AG04450 (cell line): ENCODE measurements around the gene PSMG4. TPM values are rescaled to one million over a fixed set of nuclear protein-coding genes. Genes with fewer than 3 reads are reported as not detected.

Experiments used
- CTCF ChIA-PET: fragments of 300-600, 350-600 bp; formaldehyde crosslinking; extraction: SDS; loops from one replicate; lab custom pipeline; 2022; ENCODE audit warnings: antibody characterized with exemption, inconsistent platforms; lab: Charles Lee
- POLR2A ChIA-PET: fragments of 350-600 bp; formaldehyde crosslinking; extraction: SDS; loops from one replicate; lab custom pipeline; 2021; ENCODE audit warnings: antibody characterized with exemption, inconsistent platforms; lab: Yijun Ruan, JAX
- DNase-seq: peaks from one replicate; pipeline ENCODE4 v3.0.0-alpha.2; 2011; ENCODE audit warnings: low read depth, low spot score
- H3K27ac ChIP-seq: one replicate; pipeline ENCODE4 v1.5.1; 2012; ENCODE audit warnings: low read depth, low read length, control low read depth
- H3K27me3 ChIP-seq: one replicate; pipeline ENCODE4 v1.6.0; 2012; ENCODE audit warnings: low read length; ENCODE audit not compliant: control insufficient read depth, insufficient read depth
- H3K4me3 ChIP-seq: 2 replicates; pipeline ENCODE4 v1.5.1; 2011; ENCODE audit warnings: mild to moderate bottlenecking, low read depth, low read length, control low read depth
- H3K9me3 ChIP-seq: 2 replicates; pipeline ENCODE4 v1.5.1; 2012; ENCODE audit warnings: low read length; ENCODE audit not compliant: control insufficient read depth, insufficient read depth
- polyA plus RNA-seq: library from polyadenylated mRNA; depleted of rRNA; stranded (reverse); fragments of >200 nt; gene quantifications from 2 replicates; pipeline ENCODE4 v1.2.3, GENCODE V29; 2011
- TF ChIP-seq, protein P1 (sequence below): IDR thresholded peaks from 2 replicates; pipeline ENCODE4 v1.5.1; 2011; ENCODE audit warnings: low read depth, low read length, control low read depth, inconsistent platforms

Gene PSMG4
- polyA plus RNA-seq, 1 experiment, result 15.8 TPM

- Histone ChIP-seq H3K9me3 (0 out of 2 replicates have a peak, but pooled peaks cover 5% of the 10 kb centered on the region), H3K27me3 (peaks cover 32% of the 10 kb centered on the region), H3K27ac (no peak overlapping the region), H3K4me3 (no peak overlapping the region)
- CTCF ChIA-PET, result no interaction called here
- TF ChIP-seq, protein P1, sequence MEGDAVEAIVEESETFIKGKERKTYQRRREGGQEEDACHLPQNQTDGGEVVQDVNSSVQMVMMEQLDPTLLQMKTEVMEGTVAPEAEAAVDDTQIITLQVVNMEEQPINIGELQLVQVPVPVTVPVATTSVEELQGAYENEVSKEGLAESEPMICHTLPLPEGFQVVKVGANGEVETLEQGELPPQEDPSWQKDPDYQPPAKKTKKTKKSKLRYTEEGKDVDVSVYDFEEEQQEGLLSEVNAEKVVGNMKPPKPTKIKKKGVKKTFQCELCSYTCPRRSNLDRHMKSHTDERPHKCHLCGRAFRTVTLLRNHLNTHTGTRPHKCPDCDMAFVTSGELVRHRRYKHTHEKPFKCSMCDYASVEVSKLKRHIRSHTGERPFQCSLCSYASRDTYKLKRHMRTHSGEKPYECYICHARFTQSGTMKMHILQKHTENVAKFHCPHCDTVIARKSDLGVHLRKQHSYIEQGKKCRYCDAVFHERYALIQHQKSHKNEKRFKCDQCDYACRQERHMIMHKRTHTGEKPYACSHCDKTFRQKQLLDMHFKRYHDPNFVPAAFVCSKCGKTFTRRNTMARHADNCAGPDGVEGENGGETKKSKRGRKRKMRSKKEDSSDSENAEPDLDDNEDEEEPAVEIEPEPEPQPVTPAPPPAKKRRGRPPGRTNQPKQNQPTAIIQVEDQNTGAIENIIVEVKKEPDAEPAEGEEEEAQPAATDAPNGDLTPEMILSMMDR, result no peak
- no peak for DNase-seq
- POLR2A ChIA-PET, result no interaction called here
Observed at GRCh38 chr6:3310703-3311102, 52.0 kb downstream of the PSMG4 start.

GRCh38 chr6:3311826-3312225, 53.1 kb downstream of the PSMG4 start:
- TF ChIP-seq, protein P1, result no peak
- no peak overlapping the region for H3K27ac ChIP-seq
- no peak for DNase-seq
- H3K27me3 ChIP-seq, result peaks cover 35% of the 10 kb centered on the region
- CTCF ChIA-PET, result no interaction called here
- H3K9me3 ChIP-seq, result no peaks in the 10 kb centered on the region
- POLR2A ChIA-PET, result no interaction called here
- no peak overlapping the region for H3K4me3 ChIP-seq

DNA sequence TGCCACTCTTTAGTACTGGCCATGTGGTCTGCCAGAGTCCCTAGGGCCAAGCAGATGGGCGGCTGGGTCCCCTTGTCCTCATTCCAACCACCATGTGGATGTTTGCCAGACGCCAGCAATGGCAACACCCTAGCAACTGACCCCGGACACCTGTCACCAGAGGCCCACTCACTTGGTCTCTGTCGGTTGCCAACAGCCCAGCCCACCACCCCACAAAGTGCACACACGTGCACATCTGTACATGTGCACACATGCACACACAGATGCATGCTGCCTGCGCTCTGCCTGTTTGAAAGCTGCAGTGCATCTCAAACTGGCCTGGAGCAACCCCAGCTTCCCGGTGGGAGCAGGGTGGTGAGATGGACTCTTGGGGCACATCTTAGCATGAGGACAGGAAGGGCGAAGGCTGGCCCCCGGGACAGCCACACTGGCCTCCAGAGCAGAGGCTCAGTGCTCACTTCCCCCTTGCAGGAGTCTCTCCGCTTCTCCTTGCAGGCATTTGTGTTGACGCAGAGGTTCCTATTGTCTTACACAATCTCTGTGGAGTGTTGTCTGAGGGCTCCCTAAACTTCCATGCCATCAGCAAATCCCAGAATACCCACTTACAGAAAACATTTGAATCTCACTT, 54.0 kb downstream of the PSMG4 start:
- no peak overlapping the region for H3K27ac ChIP-seq
- TF ChIP-seq, protein P1, result no peak
- ChIA-PET CTCF (no interaction called here), POLR2A (no interaction called here)
- peaks cover 42% of the 10 kb centered on the region for H3K27me3 ChIP-seq
- H3K9me3 ChIP-seq, result no peaks in the 10 kb centered on the region
- H3K4me3 ChIP-seq, result no peak overlapping the region
- no peak for DNase-seq

DNA sequence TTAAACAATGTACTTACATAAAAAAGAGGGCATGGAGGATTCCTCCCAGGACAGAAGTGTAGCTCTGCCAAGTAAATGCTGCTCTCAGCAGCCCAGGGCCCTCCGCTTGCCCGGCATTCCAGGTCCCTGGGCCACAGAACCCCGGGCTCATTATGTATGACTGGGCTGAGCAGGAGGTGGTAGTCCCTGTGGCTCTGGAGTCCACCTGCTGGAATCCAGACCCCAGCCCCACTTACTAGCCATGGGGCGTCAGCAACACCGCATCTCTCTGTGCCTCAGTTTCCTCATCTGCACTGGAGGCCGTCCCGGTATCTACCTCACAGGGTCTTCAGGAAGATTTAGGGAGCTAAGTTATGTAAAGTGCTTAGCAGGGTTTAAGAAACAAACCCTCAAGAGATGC, 55.4 kb downstream of the PSMG4 start:
- Histone ChIP-seq H3K27ac (no peak overlapping the region), H3K4me3 (no peak overlapping the region), H3K27me3 (peaks cover 56% of the 10 kb centered on the region), H3K9me3 (no peaks in the 10 kb centered on the region; the same call in 1 of the 2 replicates)
- ChIA-PET POLR2A (no interaction called here), CTCF (no interaction called here)
- DNase-seq, result no peak
- TF ChIP-seq, protein P1, result no peak

DNA sequence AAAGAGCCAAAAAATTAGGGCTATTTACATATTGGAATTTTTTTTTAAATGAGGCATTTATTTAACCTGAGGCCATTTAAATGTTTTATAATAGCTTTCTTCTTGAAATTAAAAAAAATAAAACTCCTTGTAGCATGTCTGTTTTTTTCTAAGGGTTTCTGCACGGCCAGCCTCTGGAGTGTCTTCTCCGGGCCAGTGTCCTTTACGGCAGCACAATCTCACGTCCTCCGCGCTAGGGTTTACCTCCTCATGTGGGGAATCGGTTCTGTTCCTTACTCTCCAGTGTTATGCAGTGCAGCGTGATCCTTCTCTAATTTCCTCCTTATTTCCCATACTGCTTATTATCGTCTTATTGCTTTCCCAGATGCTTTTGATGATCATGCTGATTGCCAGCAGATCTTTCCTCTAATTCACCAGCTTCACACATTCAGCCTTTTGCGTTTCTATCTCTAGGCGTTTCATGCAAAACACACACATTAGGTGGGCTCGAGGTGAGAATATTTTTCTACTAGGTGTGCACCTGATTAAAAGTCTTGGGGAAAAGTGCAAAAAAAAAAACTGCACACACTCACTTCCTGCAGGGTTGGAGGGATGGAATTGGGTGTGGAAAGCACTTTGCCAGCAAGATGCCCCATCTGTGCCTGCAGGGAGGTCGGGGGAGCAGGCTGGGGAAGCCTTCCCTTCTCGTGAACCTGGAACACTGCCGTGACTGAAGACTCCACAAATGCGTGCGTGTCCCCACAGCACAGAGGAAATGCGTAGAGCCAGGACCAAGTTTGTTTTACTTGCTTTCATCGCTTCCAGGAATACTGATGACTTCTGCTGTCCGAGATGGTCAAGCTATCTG, 56.1 kb downstream of the PSMG4 start:
- no peak for DNase-seq
- CTCF ChIA-PET, result no interaction called here
- Histone ChIP-seq H3K4me3 (no peak overlapping the region), H3K9me3 (no peaks in the 10 kb centered on the region; the same call in 1 of the 2 replicates), H3K27ac (no peak overlapping the region), H3K27me3 (peaks cover 61% of the 10 kb centered on the region)
- POLR2A ChIA-PET, result interaction anchor here (0.6 kb wide), 2 partner anchors 132 to 152 kb away, joined by 5 to 6 read pairs; no protein-coding TSS in a partner anchor
- TF ChIP-seq, protein P1, result no peak
